Measurements from ENCODE around the gene LIN9.
"Not testable (repeated sequence)": the region's sequence is repeated elsewhere in the genome, so short reads cannot be mapped to it uniquely, and the experiment has no call there.

Gene LIN9

GRCh38 chr1:226272233-226272902 lies 36.6 kb downstream of the LIN9 start:
- DNase-seq: peak in 2 of 3 experiments; percentile 2 to 56

- DNase-seq: peak in 1 of 3 experiments; percentile 11
Observed at GRCh38 chr1:226268421-226269124, 40.4 kb downstream of the LIN9 start.

DNA sequence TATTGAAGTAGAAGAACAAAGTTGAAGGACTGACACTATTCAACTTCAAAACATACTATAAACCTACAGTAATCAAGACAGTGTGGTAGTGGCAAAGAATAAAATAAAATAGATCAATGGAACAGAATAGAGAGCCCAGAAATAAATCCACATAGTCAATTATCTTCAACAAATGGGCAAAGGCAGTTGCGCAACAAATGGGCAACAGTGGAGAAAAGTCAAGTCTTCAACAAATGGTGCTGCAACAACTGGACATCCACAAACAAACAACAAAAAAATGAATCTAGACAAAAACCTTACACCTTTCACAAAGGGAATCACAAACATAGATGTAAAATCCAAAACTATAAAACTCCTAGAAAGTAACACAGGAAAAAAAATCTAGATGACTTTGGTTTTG lies 47.1 kb downstream of the LIN9 start:
- no peak for DNase-seq

- DNase-seq: no peak
Observed at GRCh38 chr1:226255380-226255779, 53.6 kb downstream of the LIN9 start.

DNA sequence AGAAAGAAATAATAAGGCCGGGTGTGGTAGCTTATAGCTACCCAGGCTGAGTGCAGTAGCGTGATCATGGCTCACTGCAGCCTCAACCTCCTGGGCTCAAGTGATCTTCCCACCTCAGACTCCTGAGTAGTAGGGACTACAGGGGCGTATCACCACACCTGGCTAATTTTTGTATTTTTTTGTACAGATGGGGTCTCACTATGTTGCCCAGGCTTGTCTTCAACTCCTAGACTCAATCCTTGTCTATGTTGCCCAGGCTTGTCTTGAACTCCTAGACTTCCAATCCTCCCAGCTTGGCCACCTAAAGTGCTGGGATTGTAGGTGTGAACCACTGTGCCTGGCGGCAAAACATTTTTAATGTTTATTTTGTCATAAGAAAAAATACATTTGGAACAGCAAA lies 55.0 kb downstream of the LIN9 start:
- DNase-seq: no peak

DNA sequence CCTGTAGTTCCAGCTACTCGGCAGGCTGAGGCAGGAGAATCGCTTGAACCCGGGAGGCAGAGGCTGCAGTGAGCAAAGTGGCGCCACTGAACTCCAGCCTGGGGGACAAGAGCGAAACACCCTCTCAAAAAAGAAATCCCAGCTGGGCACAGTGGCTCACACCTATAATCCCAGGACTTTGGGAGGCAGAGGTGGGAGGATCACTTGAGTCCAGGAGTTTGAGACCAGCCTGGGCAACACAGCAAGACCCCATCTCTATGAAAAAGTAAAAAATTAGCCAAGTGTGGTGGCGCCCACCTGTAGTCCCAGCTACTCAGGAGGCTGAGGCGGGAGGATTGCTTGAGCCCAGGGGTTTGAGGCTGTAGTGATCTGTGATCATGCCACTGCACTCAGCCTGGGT lies 56.1 kb downstream of the LIN9 start:
- not testable (repeated sequence) for DNase-seq

DNA sequence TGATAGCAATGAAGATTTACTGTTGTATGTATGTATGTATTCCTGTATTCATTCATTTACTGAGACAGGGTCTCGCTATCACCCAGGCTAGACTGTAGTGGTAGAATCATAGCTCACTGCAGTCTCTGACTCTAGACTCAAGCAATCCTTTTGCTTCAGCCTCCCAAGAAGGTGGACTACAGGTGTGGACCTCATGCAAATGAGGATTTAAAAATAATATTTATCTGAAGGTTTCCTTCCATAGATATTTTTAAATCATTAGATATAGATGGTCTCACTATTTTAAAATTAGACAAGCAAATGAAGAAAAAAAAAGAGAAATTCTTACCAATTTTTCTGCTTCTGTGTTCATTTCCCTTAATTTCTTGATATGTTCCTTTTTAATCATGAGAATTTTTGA lies 58.5 kb downstream of the LIN9 start:
- no peak for DNase-seq

DNA sequence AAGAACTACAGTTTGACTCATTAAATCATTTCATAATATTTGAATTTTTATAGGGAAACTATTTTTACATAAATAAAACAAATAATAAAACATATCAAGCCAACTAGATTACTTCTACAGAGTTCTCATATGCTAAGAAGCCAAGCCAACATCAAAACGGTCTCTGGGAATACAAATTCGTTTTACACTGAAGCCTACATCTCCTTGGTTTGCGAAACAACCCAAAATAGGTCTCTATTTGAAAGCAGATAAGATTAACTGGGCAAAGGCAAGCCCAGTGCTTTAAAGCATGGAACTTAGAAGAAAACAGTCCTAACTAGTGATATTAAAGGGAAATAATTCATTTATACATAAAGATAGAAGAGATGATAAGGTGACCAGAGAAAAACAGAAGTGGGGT lies 60.2 kb downstream of the LIN9 start:
- no peak for DNase-seq

- DNase-seq: no peak
Observed at GRCh38 chr1:226248091-226248490, 60.9 kb downstream of the LIN9 start.

- DNase-seq: no peak
Observed at GRCh38 chr1:226239421-226239820, 69.5 kb downstream of the LIN9 start.

DNA sequence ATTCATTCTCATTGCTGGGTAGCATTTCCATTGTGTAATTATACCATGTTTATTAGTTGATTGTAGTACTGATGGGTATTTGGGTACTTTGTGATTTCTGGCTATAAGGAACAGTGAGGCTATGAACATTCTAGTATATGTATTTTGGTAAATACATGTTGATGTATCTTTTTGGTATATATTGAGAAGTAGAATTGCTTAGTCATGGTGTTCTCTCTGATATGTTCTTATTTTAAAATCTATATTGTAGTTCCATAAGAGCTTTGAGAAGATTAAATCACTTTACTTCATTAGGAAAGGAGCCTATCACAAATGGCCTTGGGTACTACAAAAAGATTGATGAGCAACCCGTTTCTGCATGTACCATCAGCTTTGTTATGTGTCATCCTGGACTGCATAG lies 72.1 kb downstream of the LIN9 start:
- no peak for DNase-seq

- DNase-seq: no peak
Observed at GRCh38 chr1:226233806-226234205, 75.2 kb downstream of the LIN9 start.

DNA sequence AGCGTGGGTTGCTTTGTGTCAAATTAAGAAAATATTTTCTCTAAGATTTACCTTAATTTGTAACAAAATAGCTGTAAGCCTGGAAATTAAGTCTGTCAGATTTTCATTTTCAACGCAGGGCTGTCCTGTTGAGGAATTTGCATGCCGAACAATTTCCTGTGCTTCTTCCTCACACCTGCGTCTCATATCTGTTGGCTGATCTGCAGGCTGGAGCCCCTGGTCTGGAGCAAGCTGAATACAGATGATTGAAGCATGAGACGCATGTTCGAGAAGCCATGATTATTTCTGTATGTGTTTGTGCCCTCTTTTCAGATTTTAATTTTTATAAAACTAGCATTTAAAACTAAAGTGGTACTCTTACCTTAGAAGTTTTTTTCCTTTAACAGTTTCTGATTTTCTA lies 75.7 kb downstream of the LIN9 start:
- no peak for DNase-seq

- DNase-seq: no peak
Observed at GRCh38 chr1:226226601-226227000, 82.4 kb downstream of the LIN9 start.

DNA sequence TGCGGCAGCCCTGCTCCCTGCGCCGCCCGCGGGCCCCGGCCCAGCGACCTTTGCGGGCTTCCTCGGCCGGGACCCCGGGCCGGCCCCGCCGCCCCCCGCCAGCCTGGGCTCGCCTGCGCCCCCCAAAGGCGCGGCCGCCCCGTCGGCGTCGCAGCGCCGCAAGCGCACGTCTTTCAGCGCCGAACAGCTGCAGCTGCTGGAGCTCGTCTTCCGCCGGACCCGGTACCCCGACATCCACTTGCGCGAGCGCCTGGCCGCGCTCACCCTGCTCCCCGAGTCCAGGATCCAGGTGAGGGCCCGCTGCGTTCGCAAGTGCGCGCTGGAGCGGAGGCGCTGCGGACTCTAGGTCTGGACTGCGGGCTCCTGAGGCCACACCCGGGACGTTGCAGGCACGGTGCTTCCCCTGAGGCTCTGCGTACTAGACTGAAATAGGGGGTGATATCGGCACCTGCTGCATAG lies 85.1 kb downstream of the LIN9 start:
- DNase-seq: peak in 2 of 3 experiments; percentile 15 to 31

- DNase-seq: no peak
Observed at GRCh38 chr1:226223157-226223785, 85.7 kb downstream of the LIN9 start, which contains the start of gene MIXL1. MIXL1 (plus strand) TSS chr1:226223664; CDS start chr1:226223682, 18 bp downstream.

- no peak for DNase-seq
Observed at GRCh38 chr1:226222686-226223085, 86.3 kb downstream of the LIN9 start.

- no peak for DNase-seq
Observed at GRCh38 chr1:226220473-226221189, 88.3 kb downstream of the LIN9 start.

- no peak for DNase-seq
Observed at GRCh38 chr1:226217273-226217672, 91.7 kb downstream of the LIN9 start.

- no peak for DNase-seq
Observed at GRCh38 chr1:226216056-226216455, 92.9 kb downstream of the LIN9 start.

- no peak for DNase-seq
Observed at GRCh38 chr1:226215239-226215638, 93.7 kb downstream of the LIN9 start.

DNA sequence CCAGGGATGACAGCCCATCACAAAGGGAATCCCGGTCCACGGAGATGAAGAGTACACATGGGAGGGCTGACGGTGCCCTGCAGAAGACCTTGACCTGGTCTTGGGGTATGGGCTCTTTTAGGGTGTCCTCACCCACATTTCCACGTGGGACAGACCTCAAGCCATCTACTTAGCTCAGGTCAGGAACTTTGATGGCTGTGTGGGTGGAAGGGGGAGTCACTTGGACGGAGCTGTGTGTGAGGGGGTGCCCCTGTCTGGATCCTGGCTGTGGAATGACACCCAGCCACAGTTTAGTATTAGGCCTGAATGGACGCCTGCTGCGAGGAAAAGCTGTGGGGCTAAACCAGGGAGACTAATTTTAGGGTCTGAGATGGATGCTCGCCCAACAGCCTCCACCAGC lies 96.4 kb downstream of the LIN9 start:
- DNase-seq: no peak

DNA sequence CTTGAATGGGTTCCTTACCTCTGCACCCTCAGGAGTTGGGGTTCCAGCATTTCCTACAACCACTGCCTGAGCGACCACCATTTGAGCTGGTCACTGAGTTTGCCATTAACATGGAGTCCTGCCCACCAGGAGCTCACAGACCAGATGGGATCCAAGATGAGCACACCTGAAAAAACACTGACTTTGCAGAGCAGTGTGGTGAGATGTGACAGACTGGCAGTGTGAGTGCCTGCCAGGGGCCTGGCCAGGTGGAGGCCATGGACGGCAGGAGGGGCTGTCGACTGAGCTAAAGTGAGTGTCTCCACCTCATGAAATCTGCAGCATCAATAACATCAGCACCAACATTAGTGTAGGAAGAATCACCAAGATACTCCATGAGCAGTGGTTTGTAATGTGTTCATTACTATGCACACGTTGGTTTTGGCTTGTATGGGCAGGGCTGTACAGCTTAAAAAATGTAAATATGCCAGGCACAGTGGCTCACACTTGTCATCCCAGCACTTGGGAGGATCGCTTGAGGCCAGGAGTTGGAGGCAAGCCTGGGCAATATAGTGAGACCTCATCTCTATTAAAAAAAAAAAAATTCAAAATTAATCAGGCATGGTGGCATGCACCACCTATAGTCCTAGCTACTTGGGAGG lies 97.7 kb downstream of the LIN9 start:
- DNase-seq: no peak

Data from NCI-H1417 (cell line).